SK-N-SH (cell line): ENCODE measurements around the gene TPSG1. TPM values are rescaled to one million over a fixed set of nuclear protein-coding genes. Genes with fewer than 3 reads are reported as not detected.

Source experiments
- CTCF ChIA-PET: fragments of 300-600, 350-600 bp; formaldehyde crosslinking; extraction: SDS; loops from one replicate; lab custom pipeline; 2021; lab: Yijun Ruan, JAX
- POLR2A ChIA-PET: fragments of 350-600 bp; sonication (Branson Sonifier 250); formaldehyde crosslinking; extraction: SDS; loops from one replicate; lab custom pipeline; 2020; ENCODE audit warnings: antibody characterized with exemption, inconsistent platforms; lab: Yijun Ruan, JAX
- DNase-seq: peaks from one replicate; pipeline ENCODE4 v3.0.0; 2012
- H2AFZ ChIP-seq: fragments of 200-600 bp; sonication (generic); 2 replicates; pipeline ENCODE4 v1.8.1; 2016; ENCODE audit warnings: antibody characterized with exemption, mild to moderate bottlenecking, low read depth
- H3F3A ChIP-seq: fragments of 200-600 bp; sonication (generic); replicated peaks from 2 replicates; pipeline ENCODE3; 2016; ENCODE audit warnings: antibody characterized with exemption, mild to moderate bottlenecking; ENCODE audit not compliant: insufficient read depth
- H3K27ac ChIP-seq, 2 experiments: fragments of 200-500 bp in 1 of 2; fragments of 200-600 bp in 1 of 2; sonication (Bioruptor generic) in 1 of 2; sonication (generic), shearing (Covaris generic) in 1 of 2; 2 replicates each; pipeline versions ENCODE4 v1.5.1 to v1.6.1; 2014 to 2016; ENCODE audit warnings: low read depth in 2 of 2, inconsistent platforms in 1 of 2, low read length in 1 of 2, mild to moderate bottlenecking in 1 of 2, mixed read lengths in 1 of 2
- H3K27me3 ChIP-seq: fragments of 200-600 bp; sonication (generic), shearing (Covaris generic); 2 replicates; pipeline ENCODE4 v1.6.1; 2016; ENCODE audit warnings: mixed run types; ENCODE audit not compliant: insufficient read depth
- H3K36me3 ChIP-seq, 2 experiments: fragments of 200-500 bp in 1 of 2; fragments of 200-600 bp in 1 of 2; sonication (Bioruptor generic) in 1 of 2; sonication (generic) in 1 of 2; replicated peaks in 1 of 2; 2 replicates each; pipeline versions ENCODE3 to v1.5.1; 2014 to 2016; ENCODE audit warnings: low read length in 1 of 2, mild to moderate bottlenecking in 1 of 2; ENCODE audit not compliant: insufficient read depth in 2 of 2, control insufficient read depth in 1 of 2
- H3K4me1 ChIP-seq, 2 experiments: fragments of 200-500 bp in 1 of 2; fragments of 200-600 bp in 1 of 2; sonication (Bioruptor generic) in 1 of 2; sonication (generic), shearing (Covaris generic) in 1 of 2; 2 replicates each; pipeline versions ENCODE4 v1.5.1 to v1.6.1; 2014 to 2016; ENCODE audit warnings: low read depth in 1 of 2, low read length in 1 of 2, mixed run types in 1 of 2; ENCODE audit not compliant: insufficient read depth in 2 of 2, control insufficient read depth in 1 of 2
- H3K4me2 ChIP-seq: fragments of 200-600 bp; sonication (generic), shearing (Covaris generic); 2 replicates; pipeline ENCODE4 v1.6.1; 2017; ENCODE audit warnings: mixed run types
- H3K4me3 ChIP-seq, 2 experiments: fragments of 200-500 bp in 1 of 2; fragments of 200-600 bp in 1 of 2; sonication (Bioruptor generic) in 1 of 2; sonication (generic), shearing (Covaris generic) in 1 of 2; 2 replicates each; pipeline versions ENCODE4 v1.5.1 to v1.8.1; 2014 to 2016; ENCODE audit warnings: low read depth in 2 of 2, inconsistent platforms in 1 of 2, low read length in 1 of 2, mild to moderate bottlenecking in 1 of 2, mixed read lengths in 1 of 2, moderate library complexity in 1 of 2
- H3K79me2 ChIP-seq: fragments of 200-600 bp; sonication (generic); 2 replicates; pipeline ENCODE4 v1.8.1; 2017; ENCODE audit warnings: mild to moderate bottlenecking; ENCODE audit not compliant: insufficient read depth
- H3K9ac ChIP-seq: fragments of 200-600 bp; sonication (generic); 2 replicates; pipeline ENCODE4 v1.6.1; 2017; ENCODE audit warnings: mixed run types
- H3K9me2 ChIP-seq: fragments of 200-600 bp; sonication (generic); 2 replicates; pipeline ENCODE4 v1.6.1; 2017; ENCODE audit warnings: mixed run types
- H3K9me3 ChIP-seq: fragments of 200-600 bp; sonication (generic); 2 replicates; pipeline ENCODE4 v1.6.1; 2017; ENCODE audit warnings: mixed run types, mild to moderate bottlenecking, moderate library complexity
- H4K20me1 ChIP-seq: fragments of 200-600 bp; sonication (generic); 2 replicates; pipeline ENCODE4 v1.6.1; 2017; ENCODE audit warnings: mild to moderate bottlenecking, mixed run types; ENCODE audit not compliant: insufficient read depth
- CHD2 ChIP-seq: fragments of 150-350 bp; IDR thresholded peaks from 2 replicates; pipeline ENCODE4 v1.6.1; 2018; ENCODE audit warnings: low read length; ENCODE audit not compliant: partially characterized antibody
- ELF1 ChIP-seq: IDR thresholded peaks from 2 replicates; pipeline ENCODE4 v1.4.0; 2012
- EP300 ChIP-seq, 2 experiments: IDR thresholded peaks; 2 replicates each; pipeline versions ENCODE4 v1.4.0 to v1.6.1; 2012; ENCODE audit warnings: borderline replicate concordance in 1 of 2, low read depth in 1 of 2, low read length in 1 of 2
- EZH2phosphoT487 ChIP-seq: fragments of 200-600 bp; sonication (generic); IDR thresholded peaks from 2 replicates; pipeline ENCODE4 v1.6.1; 2017; ENCODE audit warnings: low read depth, mixed run types, mild to moderate bottlenecking, antibody characterized with exemption, moderate library complexity, borderline replicate concordance
- JUND ChIP-seq: IDR thresholded peaks from 2 replicates; pipeline ENCODE4 v1.4.0; 2012
- MEF2A ChIP-seq: IDR thresholded peaks from 2 replicates; pipeline ENCODE4 v1.4.0; 2012; ENCODE audit warnings: low read depth, borderline replicate concordance
- NFIC ChIP-seq: IDR thresholded peaks from 2 replicates; pipeline ENCODE4 v1.4.0; 2012; ENCODE audit warnings: borderline replicate concordance
- RAD21 ChIP-seq: IDR thresholded peaks from 2 replicates; pipeline ENCODE4 v1.6.1; 2012; ENCODE audit warnings: mild to moderate bottlenecking, low read length
- SIN3A ChIP-seq: IDR thresholded peaks from 2 replicates; pipeline ENCODE4 v1.6.1; 2012; ENCODE audit warnings: low read depth, mild to moderate bottlenecking, low read length, moderate library complexity, borderline replicate concordance
- TAF1 ChIP-seq: IDR thresholded peaks from 2 replicates; pipeline ENCODE4 v1.6.1; 2012; ENCODE audit warnings: low read depth, mild to moderate bottlenecking, low read length, moderate library complexity, borderline replicate concordance
- TCF12 ChIP-seq: IDR thresholded peaks from 2 replicates; pipeline ENCODE4 v1.4.0; 2012
- WGBS: methylation state at CpG from one replicate; pipeline ENCODE4 v1.1.6; 2017; ENCODE audit warnings: low lambda C conversion rate; 5-methylcytosine and 5-hydroxymethylcytosine counted together
- polyA plus RNA-seq, 3 experiments: library from polyadenylated mRNA; depleted of rRNA; stranded (reverse); fragments of >200 nt; gene quantifications; 2 replicates each; pipeline ENCODE4 v1.2.3, GENCODE V29; 2012
- TF ChIP-seq, protein P1 (sequence below): IDR thresholded peaks from 2 replicates; pipeline ENCODE4 v1.4.0; 2012; ENCODE audit warnings: low read depth
- TF ChIP-seq, protein P2 (sequence below): fragments of 200-600 bp; sonication (generic); IDR thresholded peaks from 2 replicates; pipeline ENCODE4 v1.6.1; 2017; ENCODE audit warnings: antibody characterized with exemption, mild to moderate bottlenecking, moderate library complexity

Gene TPSG1
- polyA plus RNA-seq, 1 of the 3 experiments (the other 2 are of a cell fraction), result not detected

GRCh38 chr16:1194665-1195392, 30.2 kb downstream of the TPSG1 start (continued):
- TF ChIP-seq, protein P1, sequence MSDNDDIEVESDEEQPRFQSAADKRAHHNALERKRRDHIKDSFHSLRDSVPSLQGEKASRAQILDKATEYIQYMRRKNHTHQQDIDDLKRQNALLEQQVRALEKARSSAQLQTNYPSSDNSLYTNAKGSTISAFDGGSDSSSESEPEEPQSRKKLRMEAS, result no peak
- no peak for TF ChIP-seq EZH2phosphoT487
- TF ChIP-seq TAF1, result no peak
- TF ChIP-seq SIN3A, result no peak
- TF ChIP-seq RAD21, result peak; percentile 63
- no peak for TF ChIP-seq MEF2A
- no peak for TF ChIP-seq EP300 (IDR thresholded peaks at IDR 0.05; ENCODE audit: borderline replicate concordance in 1 of 2, low read depth in 1 of 2, low read length in 1 of 2)
- TF ChIP-seq TCF12, result no peak
- TF ChIP-seq, protein P2, sequence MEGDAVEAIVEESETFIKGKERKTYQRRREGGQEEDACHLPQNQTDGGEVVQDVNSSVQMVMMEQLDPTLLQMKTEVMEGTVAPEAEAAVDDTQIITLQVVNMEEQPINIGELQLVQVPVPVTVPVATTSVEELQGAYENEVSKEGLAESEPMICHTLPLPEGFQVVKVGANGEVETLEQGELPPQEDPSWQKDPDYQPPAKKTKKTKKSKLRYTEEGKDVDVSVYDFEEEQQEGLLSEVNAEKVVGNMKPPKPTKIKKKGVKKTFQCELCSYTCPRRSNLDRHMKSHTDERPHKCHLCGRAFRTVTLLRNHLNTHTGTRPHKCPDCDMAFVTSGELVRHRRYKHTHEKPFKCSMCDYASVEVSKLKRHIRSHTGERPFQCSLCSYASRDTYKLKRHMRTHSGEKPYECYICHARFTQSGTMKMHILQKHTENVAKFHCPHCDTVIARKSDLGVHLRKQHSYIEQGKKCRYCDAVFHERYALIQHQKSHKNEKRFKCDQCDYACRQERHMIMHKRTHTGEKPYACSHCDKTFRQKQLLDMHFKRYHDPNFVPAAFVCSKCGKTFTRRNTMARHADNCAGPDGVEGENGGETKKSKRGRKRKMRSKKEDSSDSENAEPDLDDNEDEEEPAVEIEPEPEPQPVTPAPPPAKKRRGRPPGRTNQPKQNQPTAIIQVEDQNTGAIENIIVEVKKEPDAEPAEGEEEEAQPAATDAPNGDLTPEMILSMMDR, result peak; percentile 91
- no peak for TF ChIP-seq JUND
- TF ChIP-seq ELF1, result no peak

- Histone ChIP-seq H3K79me2 (no peaks in the 10 kb centered on the region), H3K27me3 (peaks cover 44% of the 10 kb centered on the region), H3F3A (no peaks in the 10 kb centered on the region), H3K9ac (no peak overlapping the region), H4K20me1 (peaks cover 9% of the 10 kb centered on the region; the same call in 1 of the 2 replicates), H3K9me3 (no peaks in the 10 kb centered on the region), H3K9me2 (no peaks in the 10 kb centered on the region), H3K4me3 (no peak overlapping the region), H2AFZ (no peak overlapping the region), H3K36me3 (no peaks in the 10 kb centered on the region), H3K4me1 (no peaks in the 10 kb centered on the region; a peak in 1 of 4 replicates), H3K27ac (no peak overlapping the region), H3K4me2 (no peak overlapping the region)
- WGBS, result 34% methylated on average over 6 of the region's 29 CpGs
- no peak for DNase-seq
- ChIA-PET POLR2A (no interaction called here), CTCF (interaction anchor here (0.6 to 2.1 kb wide), 23 partner anchors 9 to 195 kb away, joined by 3 to 9 read pairs (median 4); partner anchors contain the start of gene TPSG1)
- no peak for TF ChIP-seq NFIC
- no peak for TF ChIP-seq CHD2
Observed at GRCh38 chr16:1193825-1194581, 31.1 kb downstream of the TPSG1 start.
